HUES48 (cell line): ENCODE measurements around the gene METRN.

ENCODE experiments used
- H3K27ac ChIP-seq: one replicate; pipeline ENCODE4 v1.7.0; 2013; ENCODE audit warnings: low read depth, low read length, inconsistent platforms
- H3K27me3 ChIP-seq: 2 replicates; pipeline ENCODE4 v1.6.1; 2013; ENCODE audit warnings: mild to moderate bottlenecking, low read length; ENCODE audit not compliant: control insufficient read depth, insufficient read depth
- H3K36me3 ChIP-seq: 2 replicates; pipeline ENCODE4 v1.6.1; 2013; ENCODE audit warnings: low read length; ENCODE audit not compliant: control insufficient read depth, insufficient read depth
- H3K4me1 ChIP-seq: 2 replicates; pipeline ENCODE4 v1.6.1; 2013; ENCODE audit warnings: mild to moderate bottlenecking, low read length; ENCODE audit not compliant: control insufficient read depth, insufficient read depth
- H3K4me3 ChIP-seq: 2 replicates; pipeline ENCODE4 v1.5.1; 2013; ENCODE audit warnings: mild to moderate bottlenecking, low read depth, low read length
- H3K9ac ChIP-seq: 2 replicates; pipeline ENCODE4 v1.6.1; 2013; ENCODE audit warnings: mild to moderate bottlenecking, low read depth, low read length, moderate library complexity
- H3K9me3 ChIP-seq: 2 replicates; pipeline ENCODE4 v1.6.1; 2013; ENCODE audit warnings: low read length; ENCODE audit not compliant: control insufficient read depth, insufficient read depth

Gene METRN

GRCh38 chr16:728131-728889 is 13.4 kb downstream of the METRN start:
- peak overlapping the region; percentile 19; the same call in 1 of the 2 replicates for H3K9ac ChIP-seq
- no peaks in the 10 kb centered on the region for H3K9me3 ChIP-seq
- no peak overlapping the region for H3K27ac ChIP-seq
- peaks cover 3% of the 10 kb centered on the region; the same call in 1 of the 2 replicates for H3K4me1 ChIP-seq
- H3K36me3 ChIP-seq, result peaks cover 21% of the 10 kb centered on the region; the same call in 1 of the 2 replicates
- H3K4me3 ChIP-seq, result peak overlapping the region; percentile 66
- no peaks in the 10 kb centered on the region; the same call in 1 of the 2 replicates for H3K27me3 ChIP-seq

DNA sequence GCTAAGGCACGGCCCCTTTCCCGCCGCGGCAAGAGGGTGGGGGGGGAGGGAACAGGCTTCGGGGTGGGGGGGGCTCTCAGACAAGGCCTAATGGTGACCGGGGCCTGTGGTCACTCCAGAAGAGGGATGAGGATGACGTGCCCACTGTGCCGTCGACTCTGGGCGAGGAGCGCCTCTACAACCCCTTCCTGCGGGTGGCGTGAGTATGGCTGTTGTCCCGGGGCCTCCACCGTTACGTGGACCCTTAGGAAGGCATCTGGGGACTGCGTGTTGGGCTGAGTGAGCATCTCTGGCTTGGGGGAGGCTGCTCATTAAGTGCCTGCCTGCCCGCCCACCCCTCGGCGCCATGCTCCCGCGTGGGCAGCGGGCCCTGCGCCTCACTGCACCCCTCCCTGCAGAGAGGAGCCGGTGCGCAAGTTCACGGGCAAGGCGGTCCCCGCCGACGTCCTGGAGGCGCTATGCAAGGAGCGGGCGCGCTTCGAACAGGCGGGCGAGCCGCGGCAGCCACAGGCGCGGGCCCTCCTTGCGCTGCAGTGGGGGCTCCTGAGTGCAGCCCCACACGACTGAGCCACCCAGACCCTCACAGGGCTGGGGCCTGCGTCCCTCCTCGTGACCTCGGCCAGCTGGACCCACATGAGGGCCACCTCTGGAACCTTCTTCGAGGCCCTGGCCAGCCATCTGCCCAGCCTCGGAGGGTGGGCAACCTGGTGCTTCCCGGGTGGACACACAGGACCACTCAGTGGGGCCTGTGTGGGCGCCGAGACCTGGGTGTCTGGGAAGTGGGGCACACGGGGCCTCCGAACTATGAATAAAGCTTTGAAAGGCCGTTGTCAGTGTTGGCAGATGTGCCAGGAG is 14.2 kb downstream of the METRN start:
- Histone ChIP-seq H3K36me3 (peaks cover 23% of the 10 kb centered on the region; the same call in 1 of the 2 replicates), H3K4me3 (peak overlapping the region; percentile 66), H3K4me1 (peaks cover 3% of the 10 kb centered on the region; the same call in 1 of the 2 replicates), H3K27me3 (no peaks in the 10 kb centered on the region; the same call in 1 of the 2 replicates), H3K9ac (peak overlapping the region; percentile 19; the same call in 1 of the 2 replicates), H3K27ac (no peak overlapping the region), H3K9me3 (no peaks in the 10 kb centered on the region)

GRCh38 chr16:729768-730665 is 15.1 kb downstream of the METRN start:
- no peak overlapping the region for H3K4me3 ChIP-seq
- no peak overlapping the region for H3K9ac ChIP-seq
- H3K36me3 ChIP-seq, result peaks cover 23% of the 10 kb centered on the region; the same call in 1 of the 2 replicates
- H3K4me1 ChIP-seq, result peaks cover 3% of the 10 kb centered on the region; the same call in 1 of the 2 replicates
- H3K27me3 ChIP-seq, result no peaks in the 10 kb centered on the region; the same call in 1 of the 2 replicates
- no peaks in the 10 kb centered on the region for H3K9me3 ChIP-seq
- H3K27ac ChIP-seq, result no peak overlapping the region

DNA sequence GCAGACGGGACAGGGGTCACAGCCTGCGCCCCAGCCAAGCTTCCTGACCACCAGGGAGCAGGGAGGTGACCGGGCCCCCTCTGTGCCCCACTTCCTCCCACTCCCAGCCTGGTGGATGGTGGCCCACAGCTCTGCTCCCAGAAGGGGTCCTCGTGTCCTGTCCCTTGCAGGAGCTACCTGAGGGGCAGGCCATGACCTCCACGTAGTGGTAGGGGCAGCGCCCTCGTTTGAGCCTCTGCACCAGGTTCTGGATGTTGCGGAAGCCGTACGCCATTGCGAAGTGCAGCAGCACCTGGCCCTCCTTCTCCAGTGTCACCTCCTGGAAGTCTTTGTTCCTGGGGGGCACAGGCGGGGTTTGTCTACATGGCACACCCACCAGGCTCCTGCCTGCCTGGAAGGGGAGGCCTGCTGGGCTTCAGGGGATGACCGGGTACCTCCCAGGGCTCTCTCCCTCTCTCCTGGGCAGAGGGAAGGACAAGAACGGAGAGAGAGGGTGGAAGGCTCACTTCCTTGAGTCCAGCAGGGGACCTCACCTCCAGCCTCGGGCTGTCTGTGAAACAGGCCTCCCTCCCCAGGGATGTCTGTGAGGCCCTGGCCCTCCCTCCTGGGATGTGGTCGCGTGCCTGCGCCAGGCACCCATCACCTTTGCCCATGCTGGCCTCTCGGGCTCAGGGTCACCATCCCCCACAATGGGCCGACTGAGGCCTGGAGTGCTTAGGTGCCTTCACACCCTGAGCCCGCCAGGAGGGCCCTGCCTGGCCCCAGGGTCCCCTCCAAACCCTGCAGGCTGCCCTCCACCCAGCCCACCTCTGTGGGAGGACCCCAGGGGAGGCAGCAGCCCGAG is 16.0 kb downstream of the METRN start:
- Histone ChIP-seq H3K27ac (no peak overlapping the region), H3K4me1 (peaks cover 3% of the 10 kb centered on the region; the same call in 1 of the 2 replicates), H3K9me3 (no peaks in the 10 kb centered on the region), H3K4me3 (no peak overlapping the region), H3K27me3 (no peaks in the 10 kb centered on the region; the same call in 1 of the 2 replicates), H3K36me3 (peaks cover 26% of the 10 kb centered on the region; the same call in 1 of the 2 replicates), H3K9ac (no peak overlapping the region)

- H3K27me3 ChIP-seq, result no peaks in the 10 kb centered on the region; the same call in 1 of the 2 replicates
- peaks cover 40% of the 10 kb centered on the region for H3K36me3 ChIP-seq
- no peak overlapping the region for H3K9ac ChIP-seq
- no peak overlapping the region for H3K27ac ChIP-seq
- H3K9me3 ChIP-seq, result no peaks in the 10 kb centered on the region
- H3K4me3 ChIP-seq, result no peak overlapping the region
- peaks cover 1% of the 10 kb centered on the region; the same call in 1 of the 2 replicates for H3K4me1 ChIP-seq
These were observed 17.4 kb downstream of the METRN start for GRCh38 chr16:732332-732731.

DNA sequence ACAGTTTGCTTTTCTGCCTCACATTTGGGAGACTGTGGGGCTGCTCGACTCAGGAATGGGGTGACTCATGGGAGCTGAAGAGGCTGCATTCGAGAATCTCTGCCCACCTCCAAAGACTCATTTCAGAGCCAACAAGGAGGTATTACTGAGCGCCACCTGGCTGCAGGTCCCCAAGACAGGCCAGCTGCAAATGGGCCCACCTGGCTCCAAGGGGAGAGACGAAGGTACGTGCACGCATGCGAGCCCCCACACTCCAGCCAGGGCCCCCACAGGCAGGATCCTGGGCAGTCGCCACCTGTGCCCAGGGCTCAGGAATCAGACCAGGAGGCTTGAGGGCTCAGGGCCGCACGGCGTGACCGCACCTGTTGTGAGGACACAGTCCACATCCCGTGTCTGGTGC is 18.0 kb downstream of the METRN start:
- Histone ChIP-seq H3K4me3 (no peak overlapping the region), H3K36me3 (peaks cover 45% of the 10 kb centered on the region), H3K27me3 (no peaks in the 10 kb centered on the region), H3K9me3 (no peaks in the 10 kb centered on the region), H3K27ac (no peak overlapping the region), H3K4me1 (no peaks in the 10 kb centered on the region), H3K9ac (no peak overlapping the region)

DNA sequence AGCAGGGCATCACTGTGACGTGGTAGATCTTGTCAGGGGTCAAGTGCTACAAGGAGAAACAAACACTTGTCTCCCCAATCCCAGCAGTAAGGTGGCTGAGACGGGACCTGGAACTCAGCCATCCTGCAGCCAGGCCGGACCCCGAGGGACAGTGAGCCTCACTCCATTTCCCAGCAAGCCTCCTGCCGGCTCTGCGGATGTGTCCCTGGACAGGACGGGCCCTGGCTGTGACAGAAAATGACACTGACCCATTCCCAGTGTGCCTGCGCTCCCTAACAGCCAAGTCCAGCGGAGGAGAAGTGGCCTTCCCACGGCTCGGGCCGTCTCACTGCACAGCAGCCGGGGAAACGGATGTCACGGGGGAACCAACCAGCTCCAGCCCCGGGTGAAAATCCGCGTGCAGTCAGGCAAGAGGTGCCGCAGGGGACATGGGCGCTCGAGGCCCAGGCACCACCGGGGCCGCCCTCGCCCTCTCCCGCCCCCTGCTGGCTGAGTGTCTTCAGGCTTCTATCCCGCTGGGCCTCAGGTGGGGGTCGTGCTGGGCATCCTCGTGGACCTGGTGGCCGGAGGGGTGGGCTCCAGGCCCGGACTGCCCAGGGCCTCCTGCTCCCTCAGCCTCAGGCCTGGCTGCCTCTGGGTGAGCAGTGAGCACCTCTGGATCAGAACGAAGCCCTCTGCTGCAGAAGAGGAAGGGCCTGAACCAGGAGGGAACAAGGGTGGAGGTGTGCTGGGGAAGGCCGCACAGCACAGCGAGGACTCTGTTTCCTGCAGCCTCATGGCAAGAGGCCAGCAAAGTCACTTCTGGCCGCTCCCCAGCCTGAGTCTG is 18.7 kb downstream of the METRN start:
- Histone ChIP-seq H3K36me3 (peaks cover 46% of the 10 kb centered on the region), H3K4me1 (no peaks in the 10 kb centered on the region), H3K27ac (no peak overlapping the region), H3K4me3 (no peak overlapping the region), H3K9me3 (no peaks in the 10 kb centered on the region), H3K9ac (no peak overlapping the region), H3K27me3 (no peaks in the 10 kb centered on the region)

DNA sequence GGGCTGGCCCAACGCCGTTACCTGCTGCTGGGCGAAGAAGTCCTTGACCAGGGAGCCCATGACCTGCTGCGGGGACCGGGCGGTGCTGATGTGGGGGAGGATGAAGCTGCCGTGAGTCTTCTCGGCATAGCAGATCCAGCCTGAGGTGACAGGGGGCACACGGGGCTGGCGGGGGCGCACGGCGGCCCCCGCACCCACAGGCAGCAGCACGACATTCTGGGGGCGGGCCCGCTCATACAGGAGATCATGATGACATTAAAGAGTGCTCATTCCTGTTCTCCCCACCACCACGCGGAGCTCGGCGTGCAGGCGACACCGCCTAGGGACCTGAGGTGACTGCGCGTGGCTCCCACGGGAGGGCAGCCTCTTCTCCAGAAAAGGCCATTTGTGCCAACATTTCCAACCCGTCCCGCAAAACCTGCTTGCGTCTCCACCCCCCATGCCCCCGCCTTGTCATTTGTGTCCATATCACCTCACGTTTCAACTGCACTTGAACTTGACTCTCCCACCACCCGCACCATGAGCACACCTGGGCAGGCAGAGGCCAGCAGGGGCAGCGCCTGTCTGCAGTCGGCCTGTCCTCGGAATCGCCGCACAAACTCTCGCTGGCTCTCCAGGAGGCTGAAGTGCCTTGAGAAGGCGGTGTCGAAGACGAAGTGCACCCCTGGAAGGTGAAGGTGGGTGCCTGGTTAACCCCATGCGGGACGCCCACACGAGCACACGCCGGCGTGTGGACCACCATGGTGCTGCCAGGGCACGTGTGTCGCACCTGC is 19.5 kb downstream of the METRN start:
- Histone ChIP-seq H3K9me3 (no peaks in the 10 kb centered on the region), H3K9ac (no peak overlapping the region), H3K4me1 (no peaks in the 10 kb centered on the region), H3K27me3 (no peaks in the 10 kb centered on the region), H3K27ac (no peak overlapping the region), H3K4me3 (no peak overlapping the region), H3K36me3 (peaks cover 46% of the 10 kb centered on the region)
